DND-41 (cell line): ENCODE data around the gene MRPS10.

Experiments
- ATAC-seq: fragments of 200-7000 bp; cut with Tn5 transposase; 3 replicates; pipeline ENCODE4 v1.9.1; 2021; ENCODE audit warnings: low read depth; ENCODE audit not compliant: insufficient read depth
- DNase-seq: peaks from one replicate; pipeline ENCODE4 v3.0.0-alpha.2; 2020
- H2AFZ ChIP-seq: 2 replicates; pipeline ENCODE4 v1.6.0; 2012; ENCODE audit warnings: low read depth, low read length
- H3K27ac ChIP-seq: 2 replicates; pipeline ENCODE4 v1.5.1; 2012; ENCODE audit warnings: low read length, inconsistent platforms
- H3K27me3 ChIP-seq: fragments of 200-600 bp; sonication (generic); 2 replicates; pipeline ENCODE4 v1.6.0; 2012; ENCODE audit warnings: low read length, mild to moderate bottlenecking, inconsistent platforms; ENCODE audit not compliant: insufficient read depth, poor library complexity
- H3K36me3 ChIP-seq: 2 replicates; pipeline ENCODE4 v1.5.1; 2012; ENCODE audit warnings: low read length, inconsistent platforms; ENCODE audit not compliant: insufficient read depth
- H3K4me1 ChIP-seq: 2 replicates; pipeline ENCODE4 v1.5.1; 2012; ENCODE audit warnings: mild to moderate bottlenecking, low read length; ENCODE audit not compliant: insufficient read depth
- H3K4me2 ChIP-seq: 2 replicates; pipeline ENCODE4 v1.6.0; 2012; ENCODE audit warnings: mild to moderate bottlenecking, moderate library complexity, low read length, inconsistent platforms; ENCODE audit not compliant: insufficient read depth
- H3K4me3 ChIP-seq, 2 experiments: fragments of 200-600 bp in 1 of 2; shearing (Covaris generic) in 1 of 2; 2 replicates each; pipeline ENCODE4 v1.5.1; 2012 to 2016; ENCODE audit warnings: inconsistent platforms in 2 of 2, low read length in 2 of 2, mild to moderate bottlenecking in 2 of 2, low read depth in 1 of 2, moderate library complexity in 1 of 2
- H3K79me2 ChIP-seq: 2 replicates; pipeline ENCODE4 v1.6.0; 2012; ENCODE audit warnings: low read length, inconsistent platforms; ENCODE audit not compliant: insufficient read depth
- H3K9ac ChIP-seq: 2 replicates; pipeline ENCODE4 v1.6.0; 2012; ENCODE audit warnings: low read depth, mild to moderate bottlenecking, inconsistent platforms, low read length, moderate library complexity
- H3K9me3 ChIP-seq: 2 replicates; pipeline ENCODE4 v1.5.1; 2012; ENCODE audit warnings: low read length, moderate library complexity, mild to moderate bottlenecking, inconsistent platforms; ENCODE audit not compliant: insufficient read depth, severe bottlenecking
- H4K20me1 ChIP-seq: 2 replicates; pipeline ENCODE4 v1.6.0; 2012; ENCODE audit warnings: low read length; ENCODE audit not compliant: insufficient read depth
- CTCF ChIP-seq: IDR thresholded peaks from 2 replicates; pipeline ENCODE4 v1.5.1; 2012; ENCODE audit warnings: borderline replicate concordance, low read length, moderate library complexity, mild to moderate bottlenecking; ENCODE audit not compliant: poor library complexity, severe bottlenecking; ENCODE audit errors: extremely low read depth
- EZH2 ChIP-seq: IDR thresholded peaks from 3 replicates; pipeline ENCODE4 v1.6.1; 2012; ENCODE audit warnings: borderline replicate concordance, low read depth, mild to moderate bottlenecking, moderate library complexity, low read length, inconsistent platforms; ENCODE audit not compliant: severe bottlenecking

The MRPS10 gene

GRCh38 chr6:42162812-42163211 is 54.8 kb downstream of the MRPS10 start:
- ATAC-seq (no peak), DNase-seq (no peak)
- Histone ChIP-seq H3K79me2 (no peaks in the 10 kb centered on the region), H3K9ac (no peak overlapping the region), H2AFZ (no peak overlapping the region), H3K4me3 (no peak overlapping the region), H3K9me3 (no peaks in the 10 kb centered on the region), H3K4me1 (peaks cover 7% of the 10 kb centered on the region), H3K4me2 (no peak overlapping the region), H4K20me1 (no peaks in the 10 kb centered on the region), H3K36me3 (no peaks in the 10 kb centered on the region), H3K27ac (no peak overlapping the region), H3K27me3 (peaks cover 13% of the 10 kb centered on the region)
- TF ChIP-seq CTCF = no peak
- no peak for TF ChIP-seq EZH2

- no peaks in the 10 kb centered on the region for H4K20me1 ChIP-seq
- H3K27ac ChIP-seq = no peak overlapping the region
- H3K27me3 ChIP-seq = peaks cover 13% of the 10 kb centered on the region
- DNase-seq (no peak), ATAC-seq (no peak)
- H3K9ac ChIP-seq = no peak overlapping the region
- TF ChIP-seq CTCF (no peak), EZH2 (no peak)
- H3K9me3 ChIP-seq = no peaks in the 10 kb centered on the region
- H3K4me3 ChIP-seq = no peak overlapping the region
- peaks cover 7% of the 10 kb centered on the region for H3K4me1 ChIP-seq
- H3K4me2 ChIP-seq = no peak overlapping the region
- no peaks in the 10 kb centered on the region for H3K36me3 ChIP-seq
- H3K79me2 ChIP-seq = no peaks in the 10 kb centered on the region
- H2AFZ ChIP-seq = no peak overlapping the region
Measured at GRCh38 chr6:42162384-42162783, 55.3 kb downstream of the MRPS10 start.

GRCh38 chr6:42159431-42160024 is 58.1 kb downstream of the MRPS10 start:
- Histone ChIP-seq H3K4me2 (no peak overlapping the region), H3K79me2 (no peaks in the 10 kb centered on the region), H3K4me1 (no peaks in the 10 kb centered on the region), H3K9me3 (no peaks in the 10 kb centered on the region), H2AFZ (no peak overlapping the region), H3K27me3 (peaks cover 18% of the 10 kb centered on the region), H3K4me3 (no peak overlapping the region), H3K36me3 (no peaks in the 10 kb centered on the region), H4K20me1 (no peaks in the 10 kb centered on the region), H3K27ac (no peak overlapping the region), H3K9ac (no peak overlapping the region)
- DNase-seq (no peak), ATAC-seq (no peak)
- TF ChIP-seq CTCF (no peak), EZH2 (no peak)
